Activated CD4-positive, alpha-beta T cell treated with anti-CD3 and anti-CD28 coated beads, Interleukin-2, amount 50 U/mL, for 4 hours (primary cell): ENCODE results near the gene DNAJA2.
"Not testable (repeated sequence)": the region's sequence is repeated elsewhere in the genome, so short reads cannot be mapped to it uniquely, and the experiment has no call there.

Experiments used
- DNase-seq, 2 experiments: peaks; one replicate each; pipeline ENCODE4 v3.0.0-alpha.2; 2020

Gene DNAJA2

GRCh38 chr16:46974352-46974751 lies 878 bp upstream of the DNAJA2 start:
- DNase-seq: no peak

GRCh38 chr16:46973996-46974324 lies 486 bp upstream of the DNAJA2 start:
- DNase-seq: no peak

GRCh38 chr16:46972429-46973206 lies 856 bp downstream of the DNAJA2 start:
- peak in 1 of 2 experiments; percentile 14 for DNase-seq

GRCh38 chr16:46971271-46971670 lies 2.2 kb downstream of the DNAJA2 start:
- DNase-seq: no peak

GRCh38 chr16:46970089-46970488 lies 3.4 kb downstream of the DNAJA2 start:
- DNase-seq: no peak

- no peak for DNase-seq
Measured at GRCh38 chr16:46968063-46968435, 5.4 kb downstream of the DNAJA2 start.

GRCh38 chr16:46962629-46963028 lies 10.8 kb downstream of the DNAJA2 start:
- no peak for DNase-seq

- no peak for DNase-seq
Measured at GRCh38 chr16:46961373-46962353, 11.8 kb downstream of the DNAJA2 start.

- no peak for DNase-seq
Measured at GRCh38 chr16:46954562-46954961, 18.9 kb downstream of the DNAJA2 start.

GRCh38 chr16:46950009-46950408 lies 23.5 kb downstream of the DNAJA2 start:
- DNase-seq: no peak

- DNase-seq: peak; percentile 19 to 30
Measured at GRCh38 chr16:46949241-46949892, 24.1 kb downstream of the DNAJA2 start.

- no peak for DNase-seq
Measured at GRCh38 chr16:46948548-46949166, 24.8 kb downstream of the DNAJA2 start.

GRCh38 chr16:46947900-46948547 lies 25.4 kb downstream of the DNAJA2 start:
- peak; percentile 8 to 20 for DNase-seq

GRCh38 chr16:46944713-46945112 lies 28.8 kb downstream of the DNAJA2 start:
- DNase-seq: not testable (repeated sequence)

- no peak for DNase-seq
Measured at GRCh38 chr16:46937536-46937935, 35.9 kb downstream of the DNAJA2 start.

GRCh38 chr16:46932802-46933201 lies 40.7 kb downstream of the DNAJA2 start:
- DNase-seq: no peak

- no peak for DNase-seq
Measured at GRCh38 chr16:46930861-46931260, 42.6 kb downstream of the DNAJA2 start.

GRCh38 chr16:46929378-46930332 lies 43.8 kb downstream of the DNAJA2 start:
- peak; percentile 45 to 50 for DNase-seq

- DNase-seq: no peak
Measured at GRCh38 chr16:46928811-46929210, 44.7 kb downstream of the DNAJA2 start.

- DNase-seq: no peak
Measured at GRCh38 chr16:46927273-46927672, 46.2 kb downstream of the DNAJA2 start.
